GM21367 (cell line): ENCODE data around the gene BCAS1.

Source experiments
- ATAC-seq: cut with Tn5 transposase; IDR thresholded peaks from one replicate; pipeline ENCODE4 v1.9.1; 2021; ENCODE audit not compliant: unreplicated experiment

The BCAS1 gene

DNA sequence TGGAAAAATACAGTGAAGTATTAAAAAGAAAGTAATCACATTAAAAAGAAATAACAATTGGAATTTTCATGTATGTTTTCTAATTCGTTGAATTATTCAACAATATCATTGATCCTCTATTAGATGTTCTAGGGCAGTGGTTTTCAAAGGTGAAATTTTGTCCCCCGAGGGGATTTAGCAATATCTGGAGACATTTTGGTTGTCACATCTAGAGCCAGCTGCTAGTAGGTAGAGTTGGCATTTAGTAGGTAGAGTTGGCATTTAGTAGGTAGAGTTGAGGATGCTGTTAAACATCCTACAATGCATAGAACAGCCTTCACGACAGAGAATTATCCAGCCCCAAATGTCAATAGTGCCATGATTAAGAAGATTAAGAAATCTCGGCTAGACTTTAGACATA is 173.7 kb downstream of the BCAS1 start:
- ATAC-seq: no peak

DNA sequence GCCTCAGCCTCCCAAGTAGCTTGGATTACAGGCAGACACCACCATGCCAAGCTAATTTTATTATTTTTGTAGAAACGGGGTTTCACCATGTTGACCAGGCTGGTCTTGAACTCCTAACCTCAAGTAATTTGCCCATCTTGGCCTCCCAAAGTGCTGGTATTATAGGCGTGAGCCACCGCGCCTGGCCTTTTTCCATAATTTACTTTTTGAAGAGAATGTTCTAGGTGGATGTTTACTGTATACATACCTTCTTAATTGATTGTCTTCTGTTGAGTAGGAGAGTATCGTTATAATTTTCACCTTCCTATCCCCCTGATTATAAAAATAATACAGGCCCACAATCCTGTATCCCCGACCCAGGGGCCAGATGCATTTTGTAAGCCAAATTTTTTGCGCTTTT is 174.4 kb downstream of the BCAS1 start:
- no peak for ATAC-seq

DNA sequence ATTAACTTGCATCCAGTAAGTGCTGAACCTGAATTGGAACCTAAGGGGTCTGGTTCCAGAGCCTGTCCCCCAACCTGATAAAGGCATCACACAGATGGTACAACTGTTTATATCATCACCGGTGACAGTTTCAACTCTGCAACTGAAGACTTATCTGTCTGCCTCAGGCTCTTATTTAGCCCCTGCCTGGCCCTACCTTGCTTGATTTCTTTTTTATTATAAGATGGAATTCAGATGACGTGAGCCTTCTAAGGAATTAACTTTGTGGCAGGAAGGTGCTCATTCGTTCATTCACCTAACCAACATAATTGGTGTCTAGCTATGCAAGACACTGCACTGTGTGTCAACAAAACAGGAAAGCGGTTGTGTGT is 175.0 kb downstream of the BCAS1 start:
- ATAC-seq: no peak

DNA sequence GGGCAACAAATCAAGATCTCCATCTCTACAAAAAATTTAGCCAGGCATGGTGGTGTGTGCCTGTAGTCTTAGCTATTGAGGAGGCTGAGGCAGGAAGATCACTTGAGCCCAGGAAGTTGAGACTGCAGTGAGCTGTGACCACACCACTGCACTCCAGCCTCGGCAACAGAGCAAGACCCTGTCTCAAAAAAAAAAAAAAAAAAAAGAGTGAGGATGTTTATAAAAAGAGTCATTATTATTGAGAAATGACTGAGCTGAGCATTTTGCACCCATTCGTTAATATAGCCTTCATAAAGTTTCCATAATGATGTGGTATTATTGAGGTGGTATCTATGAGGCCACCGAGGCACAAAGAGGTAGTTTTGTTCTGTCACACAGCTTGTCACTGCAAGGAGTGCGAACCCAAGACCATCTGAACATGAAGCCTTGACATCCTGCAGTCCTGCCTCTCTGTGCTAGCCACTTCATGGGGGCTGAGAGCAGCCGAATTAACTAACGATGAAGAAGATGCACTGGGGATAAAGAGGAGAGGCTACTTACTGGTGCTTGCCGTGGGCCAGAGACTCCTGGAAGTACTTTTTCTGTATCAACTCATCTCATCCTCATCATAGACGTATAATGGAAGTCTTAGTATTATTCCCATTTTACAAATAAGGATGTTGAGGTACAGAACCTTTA is 175.5 kb downstream of the BCAS1 start:
- ATAC-seq: no peak
